Caco-2 (cell line): ENCODE measurements around the gene C6orf89. TPM values are rescaled to one million over a fixed set of nuclear protein-coding genes. Genes with fewer than 3 reads are reported as not detected.

Source experiments
- BruUV-seq: library from RNA; stranded (reverse); fragments of 400-500 nt; replicated peaks from 2 replicates; lab custom pipeline; 2021; lab: Mats Ljungman, UMichigan
- CTCF ChIA-PET: fragments of 300-600 bp; sonication (Branson Sonifier 250); formaldehyde crosslinking; loops from one replicate; lab custom pipeline; 2022; ENCODE audit warnings: antibody characterized with exemption; lab: Charles Lee
- POLR2A ChIA-PET: fragments of 300-600 bp; sonication (Branson Sonifier 250); formaldehyde crosslinking; loops from one replicate; lab custom pipeline; 2022; ENCODE audit warnings: antibody characterized with exemption; lab: Charles Lee
- DNase-seq, 2 experiments: peaks; one replicate each; pipeline versions ENCODE4 v3.0.0 to v3.0.0-alpha.2; 2020 to 2022
- H3K27me3 ChIP-seq: replicated peaks from 2 replicates; pipeline ENCODE4 v1.6.0; 2011; ENCODE audit warnings: low read length; ENCODE audit not compliant: control insufficient read depth, insufficient read depth
- H3K36me3 ChIP-seq: 2 replicates; pipeline ENCODE4 v1.5.1; 2011; ENCODE audit warnings: low read length; ENCODE audit not compliant: control insufficient read depth, insufficient read depth
- H3K4me1 ChIP-seq: fragments of 250-450 bp; sonication (Bioruptor Pico); 2 replicates; pipeline ENCODE4 v1.5.1; 2020; ENCODE audit warnings: mild to moderate bottlenecking
- H3K4me3 ChIP-seq: 2 replicates; pipeline ENCODE4 v1.5.1; 2011; ENCODE audit warnings: low read depth, mild to moderate bottlenecking, control low read depth, low read length
- H3K9me3 ChIP-seq: fragments of 250-450 bp; sonication (Bioruptor Pico); 2 replicates; pipeline ENCODE4 v1.5.1; 2020; ENCODE audit warnings: mild to moderate bottlenecking, moderate library complexity
- H3K27ac Mint-ChIP-seq: one replicate; pipeline ENCODE4 v1.8.0; 2022; ENCODE audit warnings: mixed read lengths; ENCODE audit not compliant: unreplicated experiment
- H3K27me3 Mint-ChIP-seq: one replicate; pipeline ENCODE4 v1.8.0; 2022; ENCODE audit warnings: mixed read lengths; ENCODE audit not compliant: insufficient read depth, unreplicated experiment
- H3K36me3 Mint-ChIP-seq: one replicate; pipeline ENCODE4 v1.8.0; 2022; ENCODE audit warnings: mild to moderate bottlenecking, mixed read lengths; ENCODE audit not compliant: insufficient read depth, unreplicated experiment
- H3K4me1 Mint-ChIP-seq: one replicate; pipeline ENCODE4 v1.8.0; 2022; ENCODE audit warnings: low read depth, mixed read lengths; ENCODE audit not compliant: unreplicated experiment
- H3K4me3 Mint-ChIP-seq: one replicate; pipeline ENCODE4 v1.8.0; 2022; ENCODE audit warnings: mild to moderate bottlenecking, moderate library complexity, mixed read lengths; ENCODE audit not compliant: unreplicated experiment
- H3K9me3 Mint-ChIP-seq: one replicate; pipeline ENCODE4 v1.8.0; 2022; ENCODE audit warnings: mixed read lengths; ENCODE audit not compliant: unreplicated experiment
- CTCF ChIP-seq, 2 experiments: fragments of 200-600 bp in 1 of 2; IDR thresholded peaks; 1 replicate in 1 of 2; 2 replicates in 1 of 2; pipeline versions ENCODE4 v1.5.1 to v1.8.0; 2011 to 2022; ENCODE audit warnings: antibody characterized with exemption in 1 of 2, control low read depth in 1 of 2, inconsistent platforms in 1 of 2, low read depth in 1 of 2, low read length in 1 of 2, mild to moderate bottlenecking in 1 of 2, moderate library complexity in 1 of 2; ENCODE audit not compliant: insufficient read depth in 1 of 2, severe bottlenecking in 1 of 2, unreplicated experiment in 1 of 2
- intact Hi-C: fragments of 100-400 bp; cut with micrococcal nuclease; formaldehyde crosslinking; loops from one replicate; pipeline ENCODE4 v1.10.0; 2022; ENCODE audit not compliant: unreplicated experiment
- total RNA-seq: library from RNA; stranded (reverse); gene quantifications from 2 replicates; pipeline ENCODE4 v1.2.3, GENCODE V29; 2022

C6orf89 gene
- total RNA-seq, 1 experiment from 2014 or later, result 24.4 TPM

GRCh38 chr6:36958775-36959554 is 73.2 kb downstream of the C6orf89 start:
- Mint-ChIP-seq H3K4me1 (no peaks in the 10 kb centered on the region), H3K27ac (no peak overlapping the region), H3K27me3 (no peaks in the 10 kb centered on the region), H3K9me3 (no peaks in the 10 kb centered on the region), H3K4me3 (no peak overlapping the region), H3K36me3 (no peaks in the 10 kb centered on the region)
- Histone ChIP-seq H3K27me3 (no peaks in the 10 kb centered on the region), H3K4me1 (0 out of 2 replicates have a peak, but pooled peaks cover 4% of the 10 kb centered on the region), H3K4me3 (no peak overlapping the region), H3K9me3 (no peaks in the 10 kb centered on the region), H3K36me3 (no peaks in the 10 kb centered on the region)
- no TSS peak for BruUV-seq
- no peak for DNase-seq
- CTCF ChIA-PET, result interaction anchor here (1.5 kb wide), 1 partner anchor 59 kb away, joined by 3 read pairs; no protein-coding TSS in a partner anchor
- intact Hi-C loops, result no loop called here
- no peak for TF ChIP-seq CTCF (IDR thresholded peaks at IDR 0.05; ENCODE audit: insufficient read depth in 1 of 2, low read depth in 1 of 2, low read length in 1 of 2, severe bottlenecking in 1 of 2, unreplicated experiment in 1 of 2)
- POLR2A ChIA-PET, result no interaction called here

GRCh38 chr6:36959555-36960250 is 74.0 kb downstream of the C6orf89 start:
- no peak overlapping the region for H3K27ac Mint-ChIP-seq
- H3K36me3 Mint-ChIP-seq, result no peaks in the 10 kb centered on the region
- TF ChIP-seq CTCF (IDR thresholded peaks at IDR 0.05; ENCODE audit: insufficient read depth in 1 of 2, low read depth in 1 of 2, low read length in 1 of 2, severe bottlenecking in 1 of 2, unreplicated experiment in 1 of 2), result no peak
- Histone ChIP-seq H3K4me3 (no peak overlapping the region), H3K9me3 (no peaks in the 10 kb centered on the region), H3K4me1 (0 out of 2 replicates have a peak, but pooled peaks cover 4% of the 10 kb centered on the region), H3K36me3 (no peaks in the 10 kb centered on the region), H3K27me3 (no peaks in the 10 kb centered on the region)
- H3K4me1 Mint-ChIP-seq, result no peaks in the 10 kb centered on the region
- ChIA-PET POLR2A (no interaction called here), CTCF (interaction anchor here (1.5 kb wide), 1 partner anchor 58 kb away, joined by 3 read pairs; no protein-coding TSS in a partner anchor)
- H3K9me3 Mint-ChIP-seq, result no peaks in the 10 kb centered on the region
- H3K4me3 Mint-ChIP-seq, result no peak overlapping the region
- no TSS peak for BruUV-seq
- intact Hi-C loops, result no loop called here
- H3K27me3 Mint-ChIP-seq, result no peaks in the 10 kb centered on the region
- no peak for DNase-seq
